ENCODE measurements around the gene MPZL2.
"Not testable (repeated sequence)": the region's sequence is repeated elsewhere in the genome, so short reads cannot be mapped to it uniquely, and the experiment has no call there.

DNA sequence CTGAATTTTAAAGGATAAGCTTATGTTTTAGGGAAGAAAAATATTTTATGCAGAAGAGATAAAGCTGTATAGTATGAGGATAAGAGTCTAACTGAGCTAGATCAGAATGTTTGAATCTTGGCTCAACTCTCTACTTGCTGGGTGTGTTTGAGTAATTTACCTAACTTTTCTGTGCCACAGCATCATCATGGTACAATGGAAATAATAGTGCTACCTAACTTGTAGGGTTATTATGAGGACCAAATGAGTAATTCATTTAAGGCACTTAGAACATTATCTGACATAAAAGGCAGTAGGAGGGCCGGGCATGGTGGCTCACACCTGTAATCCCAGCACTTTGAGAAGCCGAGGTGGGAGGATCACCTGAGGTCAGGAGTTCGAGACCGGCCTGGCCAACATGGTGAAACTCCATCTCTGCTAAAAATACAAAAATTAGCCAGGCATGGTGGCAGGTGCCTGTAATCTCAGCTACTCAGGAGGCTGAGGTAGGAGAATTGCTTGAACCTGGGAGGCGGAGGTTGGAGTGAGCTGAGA lies 45.0 kb upstream of the MPZL2 start:
- TF ChIP-seq, protein P1, sequence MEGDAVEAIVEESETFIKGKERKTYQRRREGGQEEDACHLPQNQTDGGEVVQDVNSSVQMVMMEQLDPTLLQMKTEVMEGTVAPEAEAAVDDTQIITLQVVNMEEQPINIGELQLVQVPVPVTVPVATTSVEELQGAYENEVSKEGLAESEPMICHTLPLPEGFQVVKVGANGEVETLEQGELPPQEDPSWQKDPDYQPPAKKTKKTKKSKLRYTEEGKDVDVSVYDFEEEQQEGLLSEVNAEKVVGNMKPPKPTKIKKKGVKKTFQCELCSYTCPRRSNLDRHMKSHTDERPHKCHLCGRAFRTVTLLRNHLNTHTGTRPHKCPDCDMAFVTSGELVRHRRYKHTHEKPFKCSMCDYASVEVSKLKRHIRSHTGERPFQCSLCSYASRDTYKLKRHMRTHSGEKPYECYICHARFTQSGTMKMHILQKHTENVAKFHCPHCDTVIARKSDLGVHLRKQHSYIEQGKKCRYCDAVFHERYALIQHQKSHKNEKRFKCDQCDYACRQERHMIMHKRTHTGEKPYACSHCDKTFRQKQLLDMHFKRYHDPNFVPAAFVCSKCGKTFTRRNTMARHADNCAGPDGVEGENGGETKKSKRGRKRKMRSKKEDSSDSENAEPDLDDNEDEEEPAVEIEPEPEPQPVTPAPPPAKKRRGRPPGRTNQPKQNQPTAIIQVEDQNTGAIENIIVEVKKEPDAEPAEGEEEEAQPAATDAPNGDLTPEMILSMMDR (IDR thresholded peaks at IDR 0.05; ENCODE audit: low read depth, low read length) = not testable (repeated sequence)
- not testable (repeated sequence) for TF ChIP-seq POLR2A (IDR thresholded peaks at IDR 0.05; ENCODE audit: extremely low read depth, insufficient read length); MYC (IDR thresholded peaks at IDR 0.05; ENCODE audit: low read depth, low read length)
